OCI-LY7 (cell line): ENCODE results near the gene PARP3. TPM values are rescaled to one million over a fixed set of nuclear protein-coding genes. Genes with fewer than 3 reads are reported as not detected.

ENCODE experiments used
- BruUV-seq: library from RNA; stranded (reverse); fragments of 400-500 nt; replicated peaks from 2 replicates; lab custom pipeline; 2021; lab: Mats Ljungman, UMichigan
- CTCF ChIA-PET: fragments of 300-600 bp; sonication (Branson Sonifier 250); formaldehyde crosslinking; loops from one replicate; lab custom pipeline; 2022; ENCODE audit warnings: antibody characterized with exemption; ENCODE audit not compliant: unreplicated experiment; lab: Charles Lee
- POLR2A ChIA-PET: fragments of 300-600 bp; sonication (Branson Sonifier 250); formaldehyde crosslinking; loops from one replicate; lab custom pipeline; 2022; ENCODE audit warnings: antibody characterized with exemption; lab: Charles Lee
- DNase-seq: peaks from one replicate; pipeline ENCODE4 v3.0.0-alpha.2; 2015; ENCODE audit warnings: low spot score
- H2AFZ ChIP-seq: fragments of 200-600 bp; sonication (generic), shearing (Covaris generic); 2 replicates; pipeline ENCODE4 v1.6.1; 2014; ENCODE audit warnings: mild to moderate bottlenecking, antibody characterized with exemption, low read length, moderate library complexity
- H3K27ac ChIP-seq: fragments of 200-600 bp; sonication (generic); 2 replicates; pipeline ENCODE4 v1.5.1; 2014; ENCODE audit warnings: mixed run types, low read depth, mild to moderate bottlenecking, moderate library complexity, low read length, inconsistent platforms; ENCODE audit not compliant: poor library complexity, severe bottlenecking
- H3K36me3 ChIP-seq: fragments of 200-600 bp; sonication (generic); 2 replicates; pipeline ENCODE4 v1.6.1; 2014; ENCODE audit warnings: mild to moderate bottlenecking, antibody characterized with exemption, low read length, moderate library complexity, mixed read lengths; ENCODE audit not compliant: insufficient read depth
- H3K4me1 ChIP-seq: fragments of 200-600 bp; sonication (generic); 2 replicates; pipeline ENCODE4 v1.5.1; 2014; ENCODE audit warnings: mild to moderate bottlenecking, low read length; ENCODE audit not compliant: insufficient read depth, poor library complexity, severe bottlenecking
- H3K4me2 ChIP-seq: fragments of 200-600 bp; sonication (generic); 2 replicates; pipeline ENCODE4 v1.6.1; 2014; ENCODE audit warnings: mild to moderate bottlenecking, low read length
- H3K4me3 ChIP-seq: fragments of 200-600 bp; sonication (generic); 2 replicates; pipeline ENCODE4 v1.5.1; 2014; ENCODE audit warnings: mild to moderate bottlenecking, low read depth, low read length; ENCODE audit not compliant: poor library complexity, severe bottlenecking
- H3K79me2 ChIP-seq: fragments of 200-600 bp; sonication (generic); 2 replicates; pipeline ENCODE4 v1.6.1; 2016; ENCODE audit warnings: low read depth, mild to moderate bottlenecking, low read length, moderate library complexity, mixed read lengths; ENCODE audit not compliant: insufficient read depth
- H3K9me2 ChIP-seq: fragments of 200-600 bp; sonication (generic); 2 replicates; pipeline ENCODE4 v1.6.1; 2016; ENCODE audit warnings: mild to moderate bottlenecking, low read length, mixed read lengths; ENCODE audit not compliant: insufficient read depth
- H3K9me3 ChIP-seq: fragments of 200-600 bp; sonication (generic); 2 replicates; pipeline ENCODE4 v1.6.1; 2014; ENCODE audit warnings: mild to moderate bottlenecking, mixed run types, low read length, mixed read lengths
- H4K20me1 ChIP-seq: fragments of 200-600 bp; sonication (generic); 2 replicates; pipeline ENCODE4 v1.6.1; 2014; ENCODE audit warnings: mild to moderate bottlenecking, antibody characterized with exemption, low read length, moderate library complexity, mixed read lengths; ENCODE audit not compliant: insufficient read depth
- CTCF ChIP-seq: fragments of 200-600 bp; sonication (generic); conservative IDR thresholded peaks from 2 replicates; pipeline ENCODE4 v1.5.1; 2014; ENCODE audit warnings: mild to moderate bottlenecking, antibody characterized with exemption, low read length, moderate library complexity, mixed read lengths
- EZH2phosphoT487 ChIP-seq: fragments of 200-600 bp; sonication (generic); IDR thresholded peaks from 2 replicates; pipeline ENCODE4 v1.6.1; 2018; ENCODE audit warnings: low read depth, borderline replicate concordance, mild to moderate bottlenecking, mixed run types, antibody characterized with exemption, low read length, moderate library complexity, mixed read lengths
- intact Hi-C: fragments of 100-400 bp; cut with micrococcal nuclease; formaldehyde crosslinking; loops from one replicate; pipeline ENCODE4 v1.10.0; 2022; ENCODE audit not compliant: unreplicated experiment
- total RNA-seq, 2 experiments: library from RNA; depleted of rRNA in 1 of 2; stranded (reverse); fragments of >200 nt in 1 of 2; shearing (Covaris generic) in 1 of 2; gene quantifications; 2 replicates each; pipeline ENCODE4 v1.2.3, GENCODE V29; 2014 to 2022

The PARP3 gene
- total RNA-seq, 2 experiments from 2014 or later, result 11.9 to 12.0 TPM

- CTCF ChIA-PET, result no interaction called here
These were observed 18.8 kb downstream of the PARP3 start for GRCh38 chr3:51961011-51961410.

GRCh38 chr3:51961602-51962569 lies 19.7 kb downstream of the PARP3 start:
- H4K20me1 ChIP-seq, result no peaks in the 10 kb centered on the region
- ChIA-PET CTCF (interaction anchor here (1.5 kb wide), 1 partner anchor 12 kb away, joined by 4 read pairs; the partner anchor contains the start of gene ABHD14B), POLR2A (no interaction called here)
- H3K9me3 ChIP-seq, result no peaks in the 10 kb centered on the region
- no peak overlapping the region for H2AFZ ChIP-seq
- H3K9me2 ChIP-seq, result no peaks in the 10 kb centered on the region
- intact Hi-C loops, result no loop called here
- H3K4me2 ChIP-seq, result no peak overlapping the region
- H3K79me2 ChIP-seq, result no peaks in the 10 kb centered on the region
- no peak overlapping the region for H3K27ac ChIP-seq
- no peak overlapping the region for H3K4me3 ChIP-seq
- BruUV-seq, result no TSS peak
- no peak for DNase-seq
- peaks cover under 1% of the 10 kb centered on the region for H3K4me1 ChIP-seq
- no peaks in the 10 kb centered on the region for H3K36me3 ChIP-seq
- TF ChIP-seq CTCF (no peak), EZH2phosphoT487 (no peak)

More at GRCh38 chr3:51961011-51961410, 18.8 kb downstream of the PARP3 start:
- no peaks in the 10 kb centered on the region for H4K20me1 ChIP-seq
- intact Hi-C loops, result no loop called here
- TF ChIP-seq CTCF (no peak), EZH2phosphoT487 (no peak)
- no peaks in the 10 kb centered on the region for H3K36me3 ChIP-seq
- POLR2A ChIA-PET, result no interaction called here
- H3K79me2 ChIP-seq, result no peaks in the 10 kb centered on the region
- no peaks in the 10 kb centered on the region for H3K9me3 ChIP-seq
- no peak for DNase-seq
- no peak overlapping the region for H3K4me3 ChIP-seq
- H3K9me2 ChIP-seq, result no peaks in the 10 kb centered on the region
- H3K4me1 ChIP-seq, result peaks cover 3% of the 10 kb centered on the region
- no TSS peak for BruUV-seq
- H3K4me2 ChIP-seq, result no peak overlapping the region
- no peak overlapping the region for H3K27ac ChIP-seq
- no peak overlapping the region for H2AFZ ChIP-seq
